ENCODE results near the gene ZSCAN10.
A peak's percentile ranks its signal among the peaks of the same experiment; 100 is the strongest.

ZSCAN10 gene

DNA sequence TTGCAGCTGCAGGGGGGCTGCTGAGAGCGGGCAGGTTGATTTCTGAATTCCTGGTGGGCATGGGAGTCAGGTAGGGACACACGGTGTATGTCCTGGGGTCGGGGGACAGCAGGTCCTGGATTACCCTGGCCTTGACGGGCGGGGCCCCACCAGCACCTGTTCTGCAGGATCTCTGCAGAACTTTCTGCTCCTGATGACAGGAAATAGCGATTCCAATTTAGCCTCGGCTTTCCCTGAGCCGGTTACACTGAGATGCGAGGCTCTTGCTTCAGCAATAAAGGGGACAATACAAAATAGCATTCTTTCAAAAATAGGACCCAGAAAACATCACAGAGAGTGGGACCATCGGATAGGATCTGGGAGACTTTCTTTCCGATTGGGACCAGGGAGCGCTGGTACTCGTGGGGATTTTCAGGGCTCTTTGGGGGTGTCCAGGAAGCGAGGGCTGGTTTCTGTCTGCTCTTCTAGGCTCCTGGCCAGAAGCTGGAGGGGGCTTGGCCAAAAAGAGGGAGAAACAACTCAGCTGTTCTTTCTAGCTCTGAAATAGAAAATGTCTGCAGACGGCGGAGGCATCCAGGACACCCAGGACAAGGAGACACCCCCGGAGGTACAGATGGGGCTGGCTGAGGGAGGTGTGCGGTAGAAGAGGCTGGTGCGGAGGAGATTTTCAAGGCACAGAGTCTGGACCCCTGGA lies 13.9 kb upstream of the ZSCAN10 start:
- Mint-ChIP-seq H3K36me3 (ENCODE audit: insufficient read depth) (no peaks in the 10 kb centered on the region), H3K4me1 (no peaks in the 10 kb centered on the region), H3K4me3 (no peak overlapping the region), H3K9me3 (no peaks in the 10 kb centered on the region), H3K27ac (ENCODE audit: low read depth) (no peak overlapping the region), H3K27me3 (peaks cover 9% of the 10 kb centered on the region)
- no peak for ATAC-seq (replicated peaks; ENCODE audit: extremely low read depth, poor library complexity, severe bottlenecking)
- DNase-seq (ENCODE audit: low spot score in 2 of 2) = no peak

DNA sequence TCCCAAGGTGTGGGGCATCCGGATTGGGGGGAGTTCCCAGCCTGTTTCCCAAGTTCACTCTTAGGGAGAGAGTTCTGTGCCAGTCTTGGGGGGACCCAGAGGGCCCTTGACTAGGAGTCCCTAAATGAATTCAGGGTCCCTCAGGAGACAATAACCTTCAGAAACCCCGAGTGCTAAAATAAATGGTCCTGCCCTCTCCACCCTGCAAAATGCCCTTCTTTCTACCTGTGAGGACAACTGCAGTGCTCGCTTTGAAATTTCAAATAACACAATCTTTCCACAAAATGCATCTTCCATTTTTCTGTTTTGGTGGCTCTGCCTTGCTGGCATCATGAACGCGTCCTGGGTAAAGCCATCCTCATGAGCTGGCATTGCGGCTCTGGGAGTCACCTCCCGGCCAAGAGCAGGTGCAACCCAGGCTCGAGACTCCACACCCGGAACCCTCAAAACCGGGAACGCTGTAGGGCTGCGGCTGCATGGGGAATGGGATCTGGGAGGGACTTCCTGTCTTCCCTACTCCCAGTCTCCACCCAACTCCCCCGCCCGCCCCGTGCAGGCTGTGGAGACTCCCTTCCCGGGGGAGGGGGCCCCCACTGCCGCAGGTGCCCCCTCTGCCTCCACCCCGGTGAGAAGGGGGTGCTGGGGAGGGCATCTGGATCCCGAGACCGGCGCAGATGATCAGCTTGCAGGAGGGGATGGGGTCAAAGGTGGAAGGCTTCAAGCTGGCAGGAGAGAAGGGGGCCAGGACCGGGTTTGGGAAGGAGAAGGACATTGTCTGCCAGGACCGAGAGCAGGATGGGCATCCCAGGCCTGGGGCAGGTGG lies 13.2 kb upstream of the ZSCAN10 start, which contains the start of gene ZNF205:
Gene ZNF205, plus strand, starts transcription at position 529 of the 823 bp plus-strand sequence. CDS start 845 bp downstream, outside the sequence.
- Mint-ChIP-seq H3K4me1 (peaks cover 3% of the 10 kb centered on the region), H3K36me3 (ENCODE audit: insufficient read depth) (no peaks in the 10 kb centered on the region), H3K4me3 (no peak within 1 kb of the TSS), H3K27me3 (peaks cover 9% of the 10 kb centered on the region), H3K9me3 (no peaks in the 10 kb centered on the region), H3K27ac (ENCODE audit: low read depth) (no peak within 1 kb of the TSS)
- no peak for DNase-seq (ENCODE audit: low spot score in 2 of 2)
- no peak for ATAC-seq (replicated peaks; ENCODE audit: extremely low read depth, poor library complexity, severe bottlenecking)

DNA sequence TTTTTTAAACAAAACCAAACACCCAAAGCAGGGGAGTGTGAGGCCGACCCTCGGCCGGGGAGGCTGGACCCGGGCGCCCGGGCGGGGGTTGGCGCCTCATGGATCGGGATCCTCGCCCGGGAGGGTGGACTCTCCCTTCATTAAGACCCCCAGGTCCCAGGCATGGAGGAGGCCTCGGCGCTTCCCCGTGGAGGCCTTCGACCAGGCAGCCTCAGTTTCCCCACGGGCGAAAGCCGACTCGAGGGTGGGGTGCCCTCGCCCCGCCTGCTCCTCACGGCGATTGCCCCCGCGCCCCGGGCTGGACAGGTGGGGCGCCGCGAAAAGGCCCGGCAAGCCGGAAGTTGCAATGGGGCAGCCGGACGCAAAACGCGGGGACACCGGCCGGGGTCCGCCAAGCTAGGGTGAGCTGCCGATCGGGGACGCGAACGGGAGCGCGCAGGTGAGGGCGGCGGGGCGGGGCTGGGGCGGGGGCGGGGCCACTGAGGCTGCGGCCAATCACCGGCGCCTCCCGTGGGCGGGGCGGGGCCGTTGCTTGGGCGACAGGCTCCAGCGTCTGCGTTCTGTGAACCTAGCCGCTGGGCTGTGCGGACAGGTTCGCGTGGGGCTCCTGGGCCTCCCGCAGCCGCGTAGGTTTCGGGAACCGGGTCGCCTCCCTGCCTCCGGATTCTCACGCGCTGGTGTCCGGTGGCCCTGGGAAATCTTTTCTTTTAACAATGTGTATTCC lies 7.3 kb upstream of the ZSCAN10 start:
- peaks cover 23% of the 10 kb centered on the region for H3K4me1 Mint-ChIP-seq
- DNase-seq (ENCODE audit: low spot score in 2 of 2) = peak; percentile 76 to 82
- H3K27ac Mint-ChIP-seq (ENCODE audit: low read depth) = peak overlapping the region; percentile 88
- no peaks in the 10 kb centered on the region for H3K9me3 Mint-ChIP-seq
- ATAC-seq (replicated peaks; ENCODE audit: extremely low read depth, poor library complexity, severe bottlenecking) = peak; percentile 84
- H3K27me3 Mint-ChIP-seq = no peaks in the 10 kb centered on the region
- H3K4me3 Mint-ChIP-seq = peak overlapping the region; percentile 78
- H3K36me3 Mint-ChIP-seq (ENCODE audit: insufficient read depth) = peaks cover 3% of the 10 kb centered on the region

DNA sequence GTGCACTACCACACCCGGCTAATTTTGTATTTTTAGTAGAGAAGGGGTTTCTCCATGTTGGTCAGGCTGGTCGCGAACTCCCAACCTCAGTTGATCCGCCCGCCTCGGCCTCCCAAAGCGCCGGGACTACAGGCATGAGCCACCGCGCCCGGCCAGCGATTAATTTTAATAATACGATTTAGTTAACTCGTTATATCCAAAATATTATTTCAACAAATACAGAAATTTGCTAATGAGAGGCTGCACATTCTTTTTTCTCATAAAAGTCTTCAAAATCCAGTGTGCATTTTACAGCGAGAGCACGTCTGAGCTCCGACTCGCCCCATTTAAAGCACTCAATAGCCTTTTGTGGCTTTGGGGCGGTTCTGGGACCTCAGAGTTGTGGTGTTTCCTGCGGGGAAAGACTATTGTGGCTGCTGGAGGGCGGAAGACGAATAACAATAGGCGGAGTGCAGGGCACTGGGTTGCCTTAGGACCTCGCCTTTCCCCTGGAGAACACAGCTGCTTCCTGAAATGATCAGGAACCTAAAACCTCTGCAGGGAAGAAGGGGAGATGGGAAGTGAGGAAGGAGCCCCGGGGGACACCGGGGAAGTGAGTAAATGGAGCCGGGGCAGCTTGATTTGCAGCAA lies 2.9 kb upstream of the ZSCAN10 start:
- H3K4me3 Mint-ChIP-seq = peak overlapping the region; percentile 76

DNA sequence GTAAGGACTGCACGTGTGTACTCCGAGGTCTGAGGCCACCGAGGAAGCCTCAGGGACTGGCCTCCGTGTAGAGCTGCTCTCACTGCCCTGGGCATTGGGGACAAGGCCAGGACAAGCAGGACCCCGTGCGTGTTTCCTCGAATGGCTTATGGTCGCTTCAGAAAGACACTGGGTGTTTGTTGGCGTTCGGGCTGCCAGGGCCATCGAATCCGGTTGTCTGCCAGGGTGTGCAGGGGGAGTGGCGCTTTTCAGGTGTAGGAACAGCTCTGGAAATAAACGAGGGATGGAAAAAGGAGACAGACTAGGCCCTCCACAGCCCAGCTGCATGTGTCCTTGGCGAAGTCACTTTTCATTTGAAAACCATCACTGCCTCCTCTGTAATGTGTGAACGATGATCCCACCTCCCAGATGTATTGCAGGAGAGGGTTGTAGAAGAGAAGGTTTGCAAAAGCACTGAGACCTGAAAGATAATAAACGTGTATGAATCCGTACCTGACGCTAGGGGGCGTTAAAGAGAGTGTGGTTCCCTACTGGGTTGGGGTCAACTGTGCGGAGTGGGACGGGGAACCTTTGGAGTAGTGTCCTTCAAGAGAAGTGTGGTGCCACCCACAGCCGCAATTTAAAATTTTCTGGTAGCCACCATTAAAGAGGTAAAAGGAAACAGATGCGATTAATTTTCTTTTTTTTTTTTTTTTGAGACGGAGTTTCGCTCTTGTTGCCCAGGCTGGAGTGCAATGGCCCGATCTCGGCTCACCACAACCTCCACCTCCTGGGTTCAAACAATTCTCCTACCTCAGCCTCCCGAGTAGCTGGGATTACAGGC lies 2.1 kb upstream of the ZSCAN10 start:
- ATAC-seq (replicated peaks; ENCODE audit: extremely low read depth, poor library complexity, severe bottlenecking) (no peak), DNase-seq (ENCODE audit: low spot score in 2 of 2) (peak in 1 of 2 donors; percentile 29)
- peaks cover 10% of the 10 kb centered on the region for H3K36me3 Mint-ChIP-seq (ENCODE audit: insufficient read depth)
- peak overlapping the region; percentile 70 for H3K27ac Mint-ChIP-seq (ENCODE audit: low read depth)
- no peaks in the 10 kb centered on the region for H3K27me3 Mint-ChIP-seq
- no peaks in the 10 kb centered on the region for H3K9me3 Mint-ChIP-seq
- peaks cover 35% of the 10 kb centered on the region for H3K4me1 Mint-ChIP-seq
- H3K4me3 Mint-ChIP-seq = peak overlapping the region; percentile 76

More for the DNA sequence above, 2.9 kb upstream of the ZSCAN10 start:
- H3K27me3 Mint-ChIP-seq = no peaks in the 10 kb centered on the region
- H3K9me3 Mint-ChIP-seq = no peaks in the 10 kb centered on the region
- ATAC-seq (replicated peaks; ENCODE audit: extremely low read depth, poor library complexity, severe bottlenecking) = no peak
- H3K36me3 Mint-ChIP-seq (ENCODE audit: insufficient read depth) = peaks cover 12% of the 10 kb centered on the region
- H3K4me1 Mint-ChIP-seq = peaks cover 36% of the 10 kb centered on the region
- H3K27ac Mint-ChIP-seq (ENCODE audit: low read depth) = no peak overlapping the region
- no peak for DNase-seq (ENCODE audit: low spot score in 2 of 2)

DNA sequence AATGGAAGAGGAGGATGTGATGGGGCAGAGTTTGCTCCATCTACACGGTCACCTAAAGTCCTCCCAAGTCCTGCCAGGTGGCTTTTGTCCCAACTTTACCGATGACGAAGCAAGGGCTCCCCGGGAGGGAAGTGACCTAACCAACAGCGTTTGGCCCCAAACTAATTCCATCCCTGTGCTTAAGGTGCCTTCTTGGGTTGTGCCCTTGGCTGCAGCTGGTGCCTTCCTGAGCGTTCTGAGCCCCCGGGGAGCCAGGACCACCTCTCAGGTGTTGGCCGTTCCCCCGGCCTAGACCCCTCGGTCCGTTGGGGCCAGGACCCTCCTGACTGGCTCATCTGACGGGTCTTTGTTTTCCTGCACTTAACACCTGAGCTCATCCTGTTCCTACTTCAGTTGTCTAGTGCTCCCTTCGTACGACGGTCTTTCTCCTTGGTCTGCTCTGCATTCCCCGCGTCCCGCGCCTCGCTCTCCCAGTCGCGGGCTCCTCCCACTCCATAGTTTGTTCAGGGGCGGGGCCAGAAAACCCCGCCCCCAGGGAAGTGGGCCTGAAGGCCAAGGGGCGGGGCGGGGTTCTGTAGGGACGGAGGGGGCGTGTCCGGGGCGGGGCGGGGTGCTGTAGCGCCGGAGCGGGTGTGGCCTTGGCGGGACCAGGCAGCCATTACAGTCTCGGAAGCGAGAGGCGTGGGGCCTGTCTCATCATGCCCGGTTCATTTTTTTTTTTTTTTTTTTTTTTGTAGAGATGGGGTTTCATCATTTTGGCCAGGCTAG lies 822 bp upstream of the ZSCAN10 start:
- Mint-ChIP-seq H3K4me3 (peak overlapping the region; percentile 64), H3K27me3 (no peaks in the 10 kb centered on the region), H3K36me3 (ENCODE audit: insufficient read depth) (peaks cover 11% of the 10 kb centered on the region), H3K4me1 (peaks cover 29% of the 10 kb centered on the region), H3K27ac (ENCODE audit: low read depth) (no peak overlapping the region), H3K9me3 (no peaks in the 10 kb centered on the region)
- peak; percentile 57 to 59 for DNase-seq (ENCODE audit: low spot score in 2 of 2)
- peak; percentile 82 for ATAC-seq (replicated peaks; ENCODE audit: extremely low read depth, poor library complexity, severe bottlenecking)

DNA sequence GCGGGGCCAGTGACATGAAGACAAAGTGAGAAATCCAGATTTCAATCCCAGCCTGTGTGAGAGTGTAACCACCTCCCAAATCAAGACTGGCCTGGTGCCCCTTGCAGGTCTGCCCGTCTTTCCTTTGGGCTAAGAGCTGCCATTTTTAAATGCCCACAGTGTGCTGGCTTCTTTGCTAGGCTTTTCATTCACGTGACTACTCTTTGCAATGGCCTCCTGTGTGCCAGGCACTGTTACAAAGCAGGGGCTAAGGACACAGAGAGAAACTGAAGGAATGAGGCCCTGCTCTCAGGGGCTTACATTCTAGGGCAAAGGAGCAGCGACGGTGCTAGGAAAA lies 269 bp upstream of the ZSCAN10 start:
- DNase-seq (ENCODE audit: low spot score in 2 of 2) = no peak
- peaks cover 13% of the 10 kb centered on the region for H3K36me3 Mint-ChIP-seq (ENCODE audit: insufficient read depth)
- no peaks in the 10 kb centered on the region for H3K9me3 Mint-ChIP-seq
- H3K4me3 Mint-ChIP-seq = peak overlapping the region; percentile 64
- peaks cover 35% of the 10 kb centered on the region for H3K4me1 Mint-ChIP-seq
- ATAC-seq (replicated peaks; ENCODE audit: extremely low read depth, poor library complexity, severe bottlenecking) = no peak
- H3K27me3 Mint-ChIP-seq = no peaks in the 10 kb centered on the region
- H3K27ac Mint-ChIP-seq (ENCODE audit: low read depth) = no peak overlapping the region

DNA sequence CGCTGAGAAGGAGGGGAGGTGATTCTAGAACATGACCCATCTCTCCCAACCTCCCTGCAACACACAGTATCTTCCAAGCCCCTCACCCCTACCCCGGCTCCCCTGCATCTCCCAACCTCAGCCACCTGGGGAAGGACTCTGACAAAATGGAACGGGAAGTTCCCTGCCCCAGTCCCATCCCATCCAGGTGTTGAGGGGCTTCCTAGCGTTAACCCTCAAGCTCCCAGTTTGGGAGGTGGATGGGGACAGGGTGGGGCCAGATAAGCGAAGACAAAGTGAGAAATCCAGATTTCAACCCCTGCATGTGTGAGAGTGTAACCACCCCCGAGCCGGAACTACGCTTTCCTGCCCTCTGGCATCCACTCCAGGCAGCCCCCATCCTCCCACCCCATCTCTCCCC lies 1.8 kb downstream of the ZSCAN10 start:
- Mint-ChIP-seq H3K4me3 (no peak overlapping the region), H3K36me3 (ENCODE audit: insufficient read depth) (peaks cover 14% of the 10 kb centered on the region), H3K9me3 (no peaks in the 10 kb centered on the region), H3K27ac (ENCODE audit: low read depth) (no peak overlapping the region), H3K27me3 (no peaks in the 10 kb centered on the region), H3K4me1 (peaks cover 35% of the 10 kb centered on the region)
- no peak for ATAC-seq (replicated peaks; ENCODE audit: extremely low read depth, poor library complexity, severe bottlenecking)
- no peak for DNase-seq (ENCODE audit: low spot score in 2 of 2)

DNA sequence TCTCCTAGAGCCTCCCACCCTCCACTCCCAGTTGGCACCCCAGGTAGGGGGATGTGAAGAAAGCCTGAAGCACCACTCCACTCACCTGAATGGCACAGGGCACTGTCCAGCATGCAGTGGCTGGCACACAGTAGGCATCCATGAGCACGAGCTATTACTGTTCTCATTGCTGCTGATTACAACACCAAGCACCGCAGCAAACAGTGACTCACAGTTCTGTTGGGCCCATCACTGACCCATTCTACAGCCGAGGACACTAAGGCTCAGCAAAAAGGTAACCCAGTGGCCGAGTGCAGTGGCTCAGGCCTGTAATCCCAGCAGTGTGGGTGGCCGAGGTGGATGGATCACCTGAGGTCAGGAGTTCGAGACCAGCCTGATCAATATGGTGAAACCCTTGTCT lies 2.7 kb downstream of the ZSCAN10 start:
- Mint-ChIP-seq H3K27ac (ENCODE audit: low read depth) (peak overlapping the region; percentile 38), H3K9me3 (no peaks in the 10 kb centered on the region), H3K36me3 (ENCODE audit: insufficient read depth) (peaks cover 13% of the 10 kb centered on the region), H3K4me3 (no peak overlapping the region), H3K4me1 (peaks cover 28% of the 10 kb centered on the region), H3K27me3 (no peaks in the 10 kb centered on the region)
- ATAC-seq (replicated peaks; ENCODE audit: extremely low read depth, poor library complexity, severe bottlenecking) (no peak), DNase-seq (ENCODE audit: low spot score in 2 of 2) (no peak)

DNA sequence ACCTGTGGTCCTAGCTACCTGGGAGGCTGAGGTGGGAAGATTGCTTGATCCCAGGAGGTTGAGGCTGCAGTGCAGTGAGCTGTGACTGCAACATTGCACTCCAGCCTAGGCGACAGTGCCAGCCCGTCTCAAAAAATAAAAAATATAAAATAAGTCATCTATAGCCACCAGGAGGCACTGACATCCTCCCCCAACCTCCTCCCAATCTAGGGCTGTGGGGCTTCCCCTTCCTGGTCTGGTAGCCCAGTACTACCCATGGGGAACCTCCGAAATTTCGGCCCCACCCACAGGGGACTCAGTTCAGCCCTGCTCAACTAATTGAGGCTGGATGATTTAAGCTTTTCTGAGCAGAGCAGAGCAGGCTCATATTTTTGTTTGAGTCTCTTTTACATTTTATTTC lies 3.2 kb downstream of the ZSCAN10 start:
- ATAC-seq (replicated peaks; ENCODE audit: extremely low read depth, poor library complexity, severe bottlenecking) = peak; percentile 70
- DNase-seq (ENCODE audit: low spot score in 2 of 2) = peak in 1 of 2 donors; percentile 42
- Mint-ChIP-seq H3K9me3 (no peaks in the 10 kb centered on the region), H3K27me3 (no peaks in the 10 kb centered on the region), H3K4me1 (peaks cover 28% of the 10 kb centered on the region), H3K27ac (ENCODE audit: low read depth) (peak overlapping the region; percentile 38), H3K36me3 (ENCODE audit: insufficient read depth) (peaks cover 9% of the 10 kb centered on the region), H3K4me3 (no peak overlapping the region)

DNA sequence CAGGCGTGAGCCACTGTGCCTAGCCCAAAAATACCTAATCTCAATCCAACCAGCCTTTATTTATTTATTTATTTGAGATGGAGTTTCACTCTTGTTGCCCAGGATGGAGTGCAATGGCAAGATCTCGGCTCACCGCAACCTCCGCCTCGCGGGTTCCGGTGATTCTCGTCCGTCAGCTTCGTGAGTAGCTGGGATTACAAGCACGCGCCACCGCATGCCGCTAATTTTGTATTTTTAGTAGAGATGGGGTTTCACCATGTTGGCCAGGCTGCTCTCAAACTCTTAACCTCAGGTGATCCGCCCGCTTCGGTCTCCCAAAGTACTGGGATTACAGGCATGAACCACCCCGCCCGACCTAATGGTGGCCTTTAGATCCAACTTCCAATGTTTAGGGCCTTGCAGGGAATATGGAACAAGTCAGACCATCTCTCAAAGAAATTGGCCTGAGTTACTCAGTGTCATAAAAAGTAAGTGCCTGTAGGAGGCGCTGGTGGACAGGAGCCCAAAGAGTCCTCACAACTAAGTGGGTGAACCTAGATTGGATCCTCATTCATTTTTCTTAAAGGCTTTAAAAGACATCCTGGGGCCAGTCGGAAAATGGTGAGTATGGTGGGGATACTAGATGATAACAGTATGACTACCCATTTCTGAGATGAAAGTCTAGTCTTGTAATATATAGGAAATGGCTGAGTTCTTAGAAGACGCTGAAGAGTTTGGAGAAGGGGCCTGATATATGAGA lies 4.6 kb downstream of the ZSCAN10 start:
- H3K9me3 Mint-ChIP-seq = no peaks in the 10 kb centered on the region
- no peak overlapping the region for H3K4me3 Mint-ChIP-seq
- H3K36me3 Mint-ChIP-seq (ENCODE audit: insufficient read depth) = peaks cover 7% of the 10 kb centered on the region
- peaks cover 16% of the 10 kb centered on the region for H3K4me1 Mint-ChIP-seq
- ATAC-seq (replicated peaks; ENCODE audit: extremely low read depth, poor library complexity, severe bottlenecking) = no peak
- H3K27ac Mint-ChIP-seq (ENCODE audit: low read depth) = peak overlapping the region; percentile 32
- DNase-seq (ENCODE audit: low spot score in 2 of 2) = peak in 1 of 2 donors; percentile 47
- H3K27me3 Mint-ChIP-seq = no peaks in the 10 kb centered on the region
